ENCODE measurements around the gene SLC22A3. TPM values are rescaled to one million over a fixed set of nuclear protein-coding genes. Genes with fewer than 3 reads are reported as not detected.
A peak's percentile ranks its signal among the peaks of the same experiment; 100 is the strongest.
"Not testable (repeated sequence)": the region's sequence is repeated elsewhere in the genome, so short reads cannot be mapped to it uniquely, and the experiment has no call there.

Gene SLC22A3
- polyA plus RNA-seq, 3 donors = 2.8 to 11.3 (median 2.9) TPM

- H3K27ac ChIP-seq (ENCODE audit: low read depth, low read length) = no peak overlapping the region
- 53 to 71% (median 69%) methylated on average over 5 of the region's 5 CpGs for WGBS, 3 donors
Observed at GRCh38 chr6:160427312-160428068, 79.3 kb downstream of the SLC22A3 start.

GRCh38 chr6:160428069-160428430 lies 79.9 kb downstream of the SLC22A3 start:
- no peak overlapping the region for H3K27ac ChIP-seq (ENCODE audit: low read depth, low read length)
- WGBS, 3 donors = 24 to 57% (median 49%) methylated on average over 4 of the region's 4 CpGs

GRCh38 chr6:160428818-160429619 lies 80.8 kb downstream of the SLC22A3 start:
- 49 to 68% (median 57%) methylated on average over 9 of the region's 9 CpGs for WGBS, 3 donors

GRCh38 chr6:160429620-160429895 lies 81.4 kb downstream of the SLC22A3 start:
- H3K27ac ChIP-seq (ENCODE audit: low read depth, low read length) = no peak overlapping the region
- WGBS, 3 donors = 53 to 74% (median 59%) methylated on average over 4 of the region's 4 CpGs

More at GRCh38 chr6:160428818-160429619, 80.8 kb downstream of the SLC22A3 start:
- H3K27ac ChIP-seq (ENCODE audit: low read depth, low read length) = no peak overlapping the region

DNA sequence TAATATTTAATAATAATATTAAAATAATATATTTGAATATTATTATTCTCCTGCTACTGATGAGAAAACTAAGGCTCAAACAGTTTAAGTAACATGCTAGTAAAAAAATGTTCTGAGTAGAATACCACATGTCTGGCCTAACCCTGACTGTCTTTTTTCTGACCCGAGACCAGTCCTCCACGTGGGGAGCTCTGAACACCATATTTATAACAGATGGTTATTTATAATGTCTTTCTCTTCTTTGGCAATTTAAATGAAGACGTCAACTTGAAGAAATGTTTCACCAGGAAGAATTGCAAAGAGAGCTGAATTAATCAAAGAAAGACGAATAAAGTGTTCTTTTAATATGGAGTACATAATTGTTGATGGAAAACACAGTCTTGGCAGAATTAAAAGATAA lies 82.0 kb downstream of the SLC22A3 start:
- WGBS, 3 donors = 53 to 66% (median 54%) methylated on average over 4 of the region's 4 CpGs
- H3K27ac ChIP-seq (ENCODE audit: low read depth, low read length) = no peak overlapping the region

DNA sequence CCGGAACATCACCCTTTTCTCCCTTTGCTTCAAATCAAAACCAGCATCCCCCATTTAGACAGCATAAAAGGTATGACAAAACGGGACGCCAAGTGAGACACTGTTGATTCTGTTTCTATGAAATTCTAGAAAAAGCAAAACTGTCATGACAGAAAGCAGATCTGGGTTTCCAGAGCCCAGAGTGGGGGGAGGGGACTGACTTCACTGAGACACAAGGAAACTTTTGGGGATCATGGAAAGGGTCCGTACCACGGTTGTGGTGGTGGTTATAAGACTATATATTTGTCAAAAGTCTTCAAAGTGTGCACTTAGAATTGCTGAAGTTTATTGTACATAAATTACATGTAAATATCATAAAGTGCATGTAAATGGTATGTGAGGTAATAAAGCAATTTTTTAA lies 82.6 kb downstream of the SLC22A3 start:
- H3K27ac ChIP-seq (ENCODE audit: low read depth, low read length) = peak overlapping the region; percentile 86
- WGBS, 3 donors = 56 to 80% (median 61%) methylated on average over 5 of the region's 5 CpGs

DNA sequence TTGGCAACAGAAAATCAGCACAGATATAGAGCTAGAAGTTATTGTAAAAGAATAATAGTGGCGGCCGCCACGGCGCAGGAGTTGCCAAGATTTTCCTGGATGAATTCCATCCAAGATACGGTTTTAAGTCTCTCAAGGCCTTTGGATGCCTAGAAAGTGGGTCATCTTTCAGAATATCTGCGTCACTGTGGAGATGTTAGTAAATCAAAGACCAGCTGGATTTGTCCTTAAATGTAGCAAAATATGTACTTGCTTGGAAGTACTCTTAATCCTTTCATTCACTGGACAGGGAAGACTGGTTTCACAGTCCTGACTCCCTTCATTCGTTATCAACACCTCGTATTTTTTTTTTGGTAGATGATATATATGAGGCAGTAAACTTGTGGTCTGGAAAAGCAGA lies 83.0 kb downstream of the SLC22A3 start:
- WGBS, 3 donors = 34 to 51% (median 48%) methylated on average over 8 of the region's 8 CpGs
- no peak overlapping the region for H3K27ac ChIP-seq (ENCODE audit: low read depth, low read length)

- H3K27ac ChIP-seq (ENCODE audit: low read depth, low read length) = no peak overlapping the region
- 73 to 86% (median 82%) methylated on average over 8 of the region's 8 CpGs for WGBS, 3 donors
Observed at GRCh38 chr6:160431791-160432404, 83.7 kb downstream of the SLC22A3 start.

DNA sequence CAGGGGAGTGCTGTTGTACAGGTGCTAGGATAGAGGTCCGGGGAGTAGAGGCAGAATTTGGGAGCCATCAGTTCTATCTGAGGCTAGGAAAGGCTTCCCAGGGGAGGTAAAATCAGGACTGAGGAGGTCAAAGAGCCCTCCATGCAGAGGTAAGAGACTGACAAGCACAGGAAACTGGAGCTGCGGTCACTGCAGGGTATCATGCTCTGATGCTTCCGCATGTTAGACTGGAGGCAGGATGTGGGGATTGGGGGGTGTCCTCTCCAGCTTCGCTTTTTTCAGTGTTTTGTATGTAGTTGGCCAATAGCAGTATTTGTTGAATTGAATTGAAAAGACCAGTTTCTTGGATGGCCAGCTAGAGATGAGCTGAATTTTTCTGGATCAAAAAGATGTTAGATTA lies 87.8 kb downstream of the SLC22A3 start:
- 73 to 81% (median 78%) methylated on average over 4 of the region's 4 CpGs for WGBS, 3 donors
- no peak overlapping the region for H3K27ac ChIP-seq (ENCODE audit: low read depth, low read length)

DNA sequence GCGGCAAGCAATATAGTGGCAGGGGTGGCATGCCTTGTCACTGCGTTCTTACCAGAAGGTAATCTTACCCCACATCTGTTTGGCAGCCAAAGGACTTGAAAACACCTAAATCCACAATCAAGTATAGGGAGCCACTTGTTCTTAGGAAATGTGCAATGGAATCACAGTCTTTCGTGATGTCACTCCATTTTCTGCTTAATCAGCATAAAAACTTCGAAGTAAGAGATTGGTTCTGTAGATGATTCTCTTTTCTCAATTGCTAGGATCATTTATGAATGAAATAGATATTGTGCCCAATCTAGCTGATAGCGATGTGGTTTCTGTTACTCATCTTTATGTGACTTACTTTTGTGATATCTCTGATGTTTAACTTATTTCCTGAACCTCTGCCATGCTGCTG lies 89.0 kb downstream of the SLC22A3 start:
- no peak overlapping the region for H3K27ac ChIP-seq (ENCODE audit: low read depth, low read length)
- WGBS, 3 donors = 89 to 91% (median 91%) methylated on average over 5 of the region's 5 CpGs

- H3K27ac ChIP-seq (ENCODE audit: low read depth, low read length) = no peak overlapping the region
- WGBS, 3 donors = 82 to 92% (median 84%) methylated on average over 4 of the region's 4 CpGs
Observed at GRCh38 chr6:160437775-160438174, 89.6 kb downstream of the SLC22A3 start.

GRCh38 chr6:160438481-160438880 lies 90.3 kb downstream of the SLC22A3 start:
- 60 to 83% (median 81%) methylated on average over 4 of the region's 4 CpGs for WGBS, 3 donors
- no peak overlapping the region for H3K27ac ChIP-seq (ENCODE audit: low read depth, low read length)

GRCh38 chr6:160439751-160440150 lies 91.6 kb downstream of the SLC22A3 start:
- WGBS, 3 donors = 48 to 59% (median 52%) methylated on average over 5 of the region's 5 CpGs
- H3K27ac ChIP-seq (ENCODE audit: low read depth, low read length) = no peak overlapping the region

GRCh38 chr6:160442151-160442550 lies 94.0 kb downstream of the SLC22A3 start:
- 58 to 85% (median 85%) methylated on average over 5 of the region's 5 CpGs for WGBS, 3 donors
- no peak overlapping the region for H3K27ac ChIP-seq (ENCODE audit: low read depth, low read length)

DNA sequence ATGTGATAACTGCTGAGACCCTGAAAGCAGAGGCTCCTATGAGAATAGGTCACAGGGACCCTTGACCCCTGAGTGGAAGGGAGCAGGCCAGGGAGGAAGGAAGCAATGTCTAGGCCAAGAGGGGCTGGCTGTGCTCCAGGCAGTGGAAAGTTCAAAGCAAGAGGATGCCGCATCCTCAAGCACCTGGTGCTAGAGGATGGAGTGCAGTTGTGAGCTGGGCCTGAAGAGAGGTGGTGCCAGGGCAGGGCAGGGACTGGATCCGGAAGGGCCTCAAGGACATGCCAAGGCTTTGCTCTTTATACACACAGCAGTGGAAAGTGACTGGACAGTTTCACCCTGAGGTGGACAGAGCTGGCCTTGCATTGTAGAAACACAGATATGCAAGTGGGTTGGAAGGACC lies 97.0 kb downstream of the SLC22A3 start:
- H3K27ac ChIP-seq (ENCODE audit: low read depth, low read length) = no peak overlapping the region
- 69 to 80% (median 75%) methylated on average over 2 of the region's 2 CpGs for WGBS, 3 donors

GRCh38 chr6:160447350-160447749 lies 99.2 kb downstream of the SLC22A3 start:
- WGBS, 3 donors = 92 to 93% (median 93%) methylated on average over 3 to 4 of the region's 4 CpGs
- H3K27ac ChIP-seq (ENCODE audit: low read depth, low read length) = no peak overlapping the region

DNA sequence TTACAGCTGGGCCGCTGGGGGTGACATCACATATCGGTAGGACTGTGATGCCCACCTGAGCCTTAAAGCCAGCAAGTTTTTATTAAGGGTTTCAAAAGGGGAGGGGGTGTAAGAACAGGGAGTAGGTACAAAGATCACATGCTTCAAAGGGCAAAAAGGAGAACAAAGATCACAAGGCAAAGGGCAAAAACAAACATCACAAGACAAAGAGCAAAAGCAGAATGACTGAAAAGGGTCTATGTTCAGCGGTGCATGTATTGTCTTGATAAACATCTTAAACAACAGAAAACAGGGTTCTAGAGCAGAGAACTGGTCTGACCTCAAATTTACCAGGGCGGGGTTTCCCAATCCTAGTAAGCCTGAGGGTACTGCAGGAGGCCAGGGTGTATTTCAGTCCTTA lies 101.6 kb downstream of the SLC22A3 start:
- H3K27ac ChIP-seq (ENCODE audit: low read depth, low read length) = not testable (repeated sequence)
- WGBS, 3 donors = 90 to 93% (median 93%) methylated on average over 4 of the region's 4 CpGs

- 92 to 94% (median 93%) methylated on average over 5 of the region's 5 CpGs for WGBS, 3 donors
Observed at GRCh38 chr6:160450849-160451248, 102.7 kb downstream of the SLC22A3 start.

GRCh38 chr6:160454303-160454702 lies 106.1 kb downstream of the SLC22A3 start:
- 47 to 91% (median 84%) methylated on average over 6 of the region's 6 CpGs for WGBS, 3 donors
- H3K27ac ChIP-seq (ENCODE audit: low read depth, low read length) = no peak overlapping the region

More at GRCh38 chr6:160450849-160451248, 102.7 kb downstream of the SLC22A3 start:
- no peak overlapping the region for H3K27ac ChIP-seq (ENCODE audit: low read depth, low read length)

All from adipose tissue (tissue), 3 donors.